ENCODE results near the gene PRR14.

- TF ChIP-seq CTCF (conservative IDR thresholded peaks at IDR 0.05; ENCODE audit: low read length) (no peak), EZH2phosphoT487 (IDR thresholded peaks at IDR 0.05; ENCODE audit: borderline replicate concordance) (no peak)
These were observed 14.2 kb upstream of the PRR14 start for GRCh38 chr16:30636599-30636998.

Data from Loucy (cell line).